ENCODE measurements around the gene NEGR1. TPM values are rescaled to one million over a fixed set of nuclear protein-coding genes. Genes with fewer than 3 reads are reported as not detected.
A peak's percentile ranks its signal among the peaks of the same experiment; 100 is the strongest.

The NEGR1 gene
- total RNA-seq, 1 experiment from 2014 or later, result 1.2 TPM

DNA sequence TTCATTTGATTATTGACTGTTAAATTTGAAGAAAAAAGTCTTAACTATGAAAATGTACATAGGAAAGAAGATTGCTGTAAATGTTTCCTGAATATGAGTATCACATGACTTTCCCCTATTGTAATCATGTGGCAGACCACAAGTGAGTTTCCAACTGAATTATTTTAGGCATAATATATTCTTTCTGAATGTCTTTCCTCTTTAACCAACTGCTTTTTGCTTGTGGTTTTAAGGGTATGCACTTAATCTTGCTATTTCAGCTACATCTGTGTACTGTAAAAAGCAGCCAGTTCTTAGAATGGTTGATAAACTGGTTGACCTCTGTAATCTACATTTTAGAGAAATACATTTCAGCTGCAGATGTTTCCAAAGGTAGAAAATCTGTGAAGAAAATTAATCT is 400.7 kb downstream of the NEGR1 start:
- Histone ChIP-seq H3K4me1 (no peaks in the 10 kb centered on the region), H3K36me3 (no peaks in the 10 kb centered on the region), H3K9me3 (replicated peaks) (no peaks in the 10 kb centered on the region), H3K4me3 (no peak overlapping the region), H3K27ac (no peak overlapping the region), H3K27me3 (no peaks in the 10 kb centered on the region)
- peak in 1 of 2 experiments; percentile 4 for DNase-seq

- Histone ChIP-seq H3K4me1 (no peaks in the 10 kb centered on the region), H3K27me3 (no peaks in the 10 kb centered on the region; the same call in 1 of the 2 replicates), H3K9me3 (replicated peaks) (no peaks in the 10 kb centered on the region), H3K27ac (no peak overlapping the region), H3K4me3 (no peak overlapping the region), H3K36me3 (no peaks in the 10 kb centered on the region)
- no peak for DNase-seq
Observed at GRCh38 chr1:71869326-71869725, 413.0 kb downstream of the NEGR1 start.

GRCh38 chr1:71862756-71863155 is 419.6 kb downstream of the NEGR1 start:
- no peak for DNase-seq
- Histone ChIP-seq H3K4me1 (no peaks in the 10 kb centered on the region), H3K36me3 (no peaks in the 10 kb centered on the region), H3K4me3 (no peak overlapping the region), H3K27me3 (no peaks in the 10 kb centered on the region), H3K27ac (no peak overlapping the region), H3K9me3 (replicated peaks) (no peaks in the 10 kb centered on the region)

DNA sequence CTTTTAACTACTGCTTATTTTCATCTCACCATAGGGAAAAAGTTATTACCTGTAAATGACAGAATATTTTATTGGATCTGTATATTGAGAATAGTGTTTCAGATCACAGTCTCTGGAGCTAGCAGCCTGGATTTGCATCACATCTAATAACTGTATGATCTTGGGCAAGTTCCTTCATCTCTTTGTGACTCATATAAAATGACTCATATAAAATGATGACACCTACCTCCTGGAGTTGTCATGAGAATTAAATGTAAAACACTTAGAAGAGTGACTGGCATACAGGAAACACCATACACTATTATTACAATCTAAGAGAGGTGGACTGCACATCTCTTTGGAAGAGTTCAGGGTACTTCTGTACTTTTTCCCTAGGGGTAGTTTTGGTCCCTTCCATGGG is 421.3 kb downstream of the NEGR1 start:
- Histone ChIP-seq H3K9me3 (replicated peaks) (no peaks in the 10 kb centered on the region), H3K27ac (no peak overlapping the region), H3K36me3 (no peaks in the 10 kb centered on the region), H3K4me3 (no peak overlapping the region), H3K27me3 (no peaks in the 10 kb centered on the region), H3K4me1 (no peaks in the 10 kb centered on the region)
- no peak for DNase-seq

- no peaks in the 10 kb centered on the region for H3K9me3 ChIP-seq (replicated peaks)
- H3K4me1 ChIP-seq, result no peaks in the 10 kb centered on the region
- no peaks in the 10 kb centered on the region for H3K27me3 ChIP-seq
- H3K27ac ChIP-seq, result no peak overlapping the region
- no peak overlapping the region for H3K4me3 ChIP-seq
- no peak for DNase-seq
- no peaks in the 10 kb centered on the region for H3K36me3 ChIP-seq
Observed at GRCh38 chr1:71859806-71860205, 422.5 kb downstream of the NEGR1 start.

GRCh38 chr1:71857862-71858261 is 424.5 kb downstream of the NEGR1 start:
- no peaks in the 10 kb centered on the region for H3K36me3 ChIP-seq
- H3K9me3 ChIP-seq (replicated peaks), result no peaks in the 10 kb centered on the region
- DNase-seq, result no peak
- no peak overlapping the region for H3K27ac ChIP-seq
- no peak overlapping the region for H3K4me3 ChIP-seq
- no peaks in the 10 kb centered on the region for H3K27me3 ChIP-seq
- H3K4me1 ChIP-seq, result no peaks in the 10 kb centered on the region

- no peaks in the 10 kb centered on the region for H3K9me3 ChIP-seq (replicated peaks)
- no peaks in the 10 kb centered on the region for H3K27me3 ChIP-seq
- H3K4me3 ChIP-seq, result no peak overlapping the region
- no peaks in the 10 kb centered on the region for H3K4me1 ChIP-seq
- no peak overlapping the region for H3K27ac ChIP-seq
- DNase-seq, result no peak
- no peaks in the 10 kb centered on the region for H3K36me3 ChIP-seq
Observed at GRCh38 chr1:71853360-71853759, 429.0 kb downstream of the NEGR1 start.

DNA sequence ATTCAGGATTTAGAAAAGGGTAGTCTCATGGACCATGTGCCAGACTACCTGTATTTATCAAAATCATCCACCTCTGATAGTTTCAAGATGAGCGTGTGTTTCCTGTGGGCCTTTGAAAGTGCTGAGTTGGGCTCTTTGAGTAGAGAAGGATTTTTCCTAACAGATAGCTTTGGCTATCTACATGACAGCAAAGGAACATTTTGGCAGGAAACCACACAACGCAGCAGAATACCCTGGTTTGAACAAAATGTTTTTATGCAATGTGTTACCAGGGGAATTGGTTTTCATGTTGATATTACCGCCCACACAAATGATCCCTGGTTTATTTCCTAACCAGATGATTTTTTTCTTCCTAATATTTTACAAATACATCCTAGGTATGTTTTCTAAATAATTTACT is 431.4 kb downstream of the NEGR1 start:
- no peak for DNase-seq
- no peaks in the 10 kb centered on the region for H3K36me3 ChIP-seq
- no peak overlapping the region for H3K4me3 ChIP-seq
- H3K27me3 ChIP-seq, result no peaks in the 10 kb centered on the region
- H3K4me1 ChIP-seq, result no peaks in the 10 kb centered on the region
- H3K27ac ChIP-seq, result no peak overlapping the region
- H3K9me3 ChIP-seq (replicated peaks), result no peaks in the 10 kb centered on the region

DNA sequence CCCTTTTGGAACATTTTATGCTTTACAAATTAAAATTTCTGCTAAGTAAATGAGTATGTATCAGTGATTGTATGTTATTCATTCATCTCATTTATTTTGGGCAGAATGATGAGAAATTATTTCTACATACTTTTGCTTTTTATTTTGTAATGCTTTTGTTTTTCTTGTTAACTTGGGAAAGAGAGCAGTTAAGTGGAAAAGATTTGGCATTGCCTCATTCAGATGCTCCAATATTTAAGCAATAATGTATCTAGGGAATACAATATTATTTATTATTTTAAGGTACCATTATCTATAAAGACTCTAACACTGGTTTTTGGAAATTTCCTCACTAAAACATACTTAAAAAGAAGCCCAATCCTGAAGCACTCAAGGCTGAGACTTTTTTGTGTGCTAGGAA is 431.8 kb downstream of the NEGR1 start:
- H3K4me3 ChIP-seq, result no peak overlapping the region
- no peak for DNase-seq
- H3K9me3 ChIP-seq (replicated peaks), result no peaks in the 10 kb centered on the region
- H3K36me3 ChIP-seq, result no peaks in the 10 kb centered on the region
- H3K27me3 ChIP-seq, result no peaks in the 10 kb centered on the region
- no peaks in the 10 kb centered on the region for H3K4me1 ChIP-seq
- no peak overlapping the region for H3K27ac ChIP-seq

- Histone ChIP-seq H3K4me3 (no peak overlapping the region), H3K27me3 (no peaks in the 10 kb centered on the region), H3K9me3 (replicated peaks) (no peaks in the 10 kb centered on the region; the same call in 1 of the 2 replicates), H3K27ac (no peak overlapping the region), H3K4me1 (no peaks in the 10 kb centered on the region), H3K36me3 (no peaks in the 10 kb centered on the region)
- no peak for DNase-seq
Observed at GRCh38 chr1:71843012-71843411, 439.3 kb downstream of the NEGR1 start.

DNA sequence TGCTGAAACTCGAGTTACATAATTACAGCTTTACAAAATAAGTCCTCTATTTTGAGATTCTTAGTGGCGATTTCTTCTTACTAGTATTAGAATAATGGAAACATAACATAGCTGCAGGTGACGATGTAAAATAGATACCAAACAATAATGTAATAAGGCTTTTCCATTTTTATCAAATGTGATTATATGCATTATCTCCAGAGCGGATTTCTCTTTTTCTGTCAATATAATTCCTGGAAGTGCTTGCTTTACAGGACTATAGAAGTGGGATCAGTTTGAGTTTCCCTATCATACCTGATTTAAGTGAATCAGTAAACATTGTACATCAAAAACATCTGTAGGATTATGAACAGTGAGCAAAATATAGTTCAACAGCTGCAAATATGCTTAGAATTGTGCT is 442.5 kb downstream of the NEGR1 start:
- H3K4me1 ChIP-seq, result no peaks in the 10 kb centered on the region
- H3K4me3 ChIP-seq, result no peak overlapping the region
- H3K9me3 ChIP-seq (replicated peaks), result no peaks in the 10 kb centered on the region; the same call in 1 of the 2 replicates
- no peak overlapping the region for H3K27ac ChIP-seq
- H3K27me3 ChIP-seq, result no peaks in the 10 kb centered on the region
- DNase-seq, result no peak
- H3K36me3 ChIP-seq, result no peaks in the 10 kb centered on the region

DNA sequence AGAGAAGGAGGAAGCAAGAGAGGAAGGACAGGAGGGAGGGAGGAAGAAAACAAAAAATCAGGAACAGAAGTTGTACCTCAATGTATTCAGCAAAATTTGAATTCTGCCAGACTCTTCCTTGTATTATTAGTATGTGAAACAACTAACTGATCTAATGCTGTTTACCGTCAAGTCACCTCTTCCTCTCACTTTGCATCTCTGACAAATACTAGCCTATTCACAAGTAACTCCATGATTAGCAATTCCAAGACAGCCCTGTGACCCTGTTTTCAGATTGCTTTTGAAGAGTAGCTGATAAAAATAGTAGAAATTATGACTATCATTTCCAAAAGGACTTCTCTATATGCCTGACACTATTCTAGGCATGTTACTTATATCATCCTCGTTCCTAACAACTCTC is 445.4 kb downstream of the NEGR1 start:
- Histone ChIP-seq H3K4me3 (no peak overlapping the region), H3K36me3 (no peaks in the 10 kb centered on the region), H3K4me1 (no peaks in the 10 kb centered on the region), H3K27ac (no peak overlapping the region), H3K27me3 (no peaks in the 10 kb centered on the region), H3K9me3 (replicated peaks) (no peaks in the 10 kb centered on the region)
- no peak for DNase-seq

DNA sequence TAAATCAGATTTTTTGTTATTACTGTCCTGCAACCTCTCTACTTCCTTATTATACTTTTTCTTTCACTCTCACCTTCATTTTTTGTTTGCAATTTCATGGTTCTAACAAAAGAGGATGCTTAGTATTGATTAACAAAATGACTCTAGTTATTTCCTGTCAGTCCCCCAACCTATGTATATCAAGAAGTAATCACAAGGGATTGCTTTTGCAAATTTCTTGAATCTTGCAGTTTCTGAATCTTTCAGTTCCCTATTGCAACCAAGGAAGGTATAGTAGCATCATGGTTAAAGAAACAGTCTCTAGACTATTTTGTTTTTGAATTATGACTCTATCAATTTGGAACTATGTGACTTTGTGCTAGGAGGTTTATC is 446.9 kb downstream of the NEGR1 start:
- no peak overlapping the region for H3K27ac ChIP-seq
- H3K27me3 ChIP-seq, result no peaks in the 10 kb centered on the region
- no peaks in the 10 kb centered on the region for H3K36me3 ChIP-seq

DNA sequence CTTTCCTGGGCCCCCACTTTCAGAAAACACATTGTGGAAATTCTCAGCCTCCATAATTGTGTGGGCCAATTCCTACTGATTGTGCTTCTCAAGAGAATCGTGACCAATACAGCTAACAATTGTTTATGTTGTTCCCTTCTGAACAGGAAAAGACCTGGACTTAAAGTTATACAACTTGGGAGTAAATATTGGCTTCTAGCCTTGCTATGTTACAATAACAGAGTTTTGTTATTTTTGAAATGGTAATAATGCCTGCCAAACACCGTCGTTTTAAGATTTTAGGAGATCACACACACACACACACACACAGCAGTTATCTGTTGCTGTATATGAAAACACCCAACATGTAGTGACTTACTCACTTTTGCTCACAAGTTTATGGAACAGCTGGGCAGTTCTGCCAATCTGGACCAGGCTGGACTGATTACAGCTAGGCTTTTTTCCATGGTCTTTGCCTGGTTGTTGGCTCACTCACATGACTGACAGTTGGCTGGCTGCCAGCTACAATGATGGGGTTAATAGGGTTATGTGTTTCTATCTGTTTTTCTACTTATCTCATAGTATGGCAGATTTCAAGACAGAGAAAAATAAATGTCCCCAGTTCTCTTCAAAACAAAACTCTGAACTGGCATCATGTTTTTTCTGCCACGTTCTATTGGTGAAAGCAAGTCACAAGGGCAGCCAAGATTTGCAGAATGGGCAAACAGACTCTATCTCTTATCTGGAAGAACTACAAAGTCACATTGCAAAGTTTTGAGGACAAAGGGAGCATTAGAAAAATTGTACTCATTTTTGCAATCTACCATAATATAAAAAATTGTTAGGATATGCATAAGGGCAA is 447.5 kb downstream of the NEGR1 start:
- no peak for DNase-seq
- no peak overlapping the region for H3K4me3 ChIP-seq

More for the DNA sequence above, 446.9 kb downstream of the NEGR1 start:
- no peak for DNase-seq
- Histone ChIP-seq H3K4me3 (no peak overlapping the region), H3K9me3 (replicated peaks) (no peaks in the 10 kb centered on the region), H3K4me1 (no peaks in the 10 kb centered on the region)

DNA sequence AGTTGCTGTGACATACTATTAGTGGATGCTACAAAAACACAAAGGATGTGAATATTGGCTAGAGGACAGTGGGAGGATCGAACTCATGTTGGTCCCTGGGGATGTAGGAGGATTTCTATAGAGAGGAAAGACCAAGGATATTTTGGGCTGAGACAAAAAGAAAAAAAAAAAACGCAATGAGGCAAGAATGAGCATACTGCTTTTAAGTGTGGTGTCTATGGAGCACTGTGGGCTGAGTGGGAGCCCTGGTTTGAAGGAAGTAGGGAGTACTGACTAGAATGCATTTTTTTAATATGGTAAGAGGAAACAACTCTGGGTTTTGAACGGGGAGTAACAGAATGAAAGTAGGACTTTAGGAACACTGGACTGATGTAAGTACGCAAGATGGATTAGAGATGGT is 450.7 kb downstream of the NEGR1 start:
- H3K36me3 ChIP-seq, result no peaks in the 10 kb centered on the region
- no peaks in the 10 kb centered on the region for H3K27me3 ChIP-seq
- H3K4me1 ChIP-seq, result no peaks in the 10 kb centered on the region
- no peak overlapping the region for H3K27ac ChIP-seq
- DNase-seq, result no peak
- H3K9me3 ChIP-seq (replicated peaks), result no peaks in the 10 kb centered on the region
- no peak overlapping the region for H3K4me3 ChIP-seq

More for the DNA sequence above, 447.5 kb downstream of the NEGR1 start:
- Histone ChIP-seq H3K4me1 (no peaks in the 10 kb centered on the region), H3K36me3 (no peaks in the 10 kb centered on the region), H3K27ac (no peak overlapping the region), H3K27me3 (no peaks in the 10 kb centered on the region), H3K9me3 (replicated peaks) (no peaks in the 10 kb centered on the region)

GRCh38 chr1:71829346-71829745 is 453.0 kb downstream of the NEGR1 start:
- no peak overlapping the region for H3K27ac ChIP-seq
- no peaks in the 10 kb centered on the region for H3K36me3 ChIP-seq
- no peaks in the 10 kb centered on the region for H3K9me3 ChIP-seq (replicated peaks)
- H3K4me1 ChIP-seq, result no peaks in the 10 kb centered on the region
- DNase-seq, result no peak
- no peak overlapping the region for H3K4me3 ChIP-seq
- H3K27me3 ChIP-seq, result no peaks in the 10 kb centered on the region
